22Rv1 (cell line): ENCODE results near the gene SLC12A7.

Experiments
- ZFX ChIP-seq: fragments of 450-650 bp; IDR thresholded peaks from 2 replicates; pipeline ENCODE4 v1.6.1; 2017; ENCODE audit warnings: antibody characterized with exemption, borderline replicate concordance
- TF ChIP-seq, protein P1 (sequence below): fragments of 450-650 bp; IDR thresholded peaks from 2 replicates; pipeline ENCODE4 v1.5.1; 2017; ENCODE audit warnings: mild to moderate bottlenecking

DNA sequence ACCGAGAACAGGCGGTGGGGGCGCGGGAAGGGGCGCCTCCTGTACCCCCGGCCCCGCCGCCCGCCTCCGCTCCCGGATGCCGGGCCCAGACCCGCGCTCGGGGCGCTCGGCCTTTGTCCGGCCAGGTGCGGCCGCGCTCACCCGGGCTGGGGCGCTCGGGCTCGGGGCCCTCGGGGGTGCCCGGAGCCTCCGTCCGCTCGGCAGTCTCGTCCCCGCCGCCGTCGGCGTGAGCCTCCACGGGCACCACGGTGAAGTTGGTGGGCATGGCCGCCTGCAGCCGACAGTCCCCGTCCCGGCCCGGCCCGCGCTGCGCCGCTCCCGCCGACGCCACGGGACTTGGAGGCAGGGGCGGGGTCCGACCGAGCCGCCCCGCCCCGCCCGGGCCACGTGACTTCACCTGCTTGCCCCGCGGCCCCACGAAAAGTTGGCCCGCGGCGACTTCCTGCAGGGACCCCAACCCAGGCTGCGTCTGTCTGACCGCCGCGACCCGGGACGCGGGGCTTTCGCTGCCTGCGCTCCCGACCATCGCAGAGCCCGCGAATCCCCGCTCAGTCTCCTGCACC, at the start of gene SLC12A7:
- TF ChIP-seq, protein P1, sequence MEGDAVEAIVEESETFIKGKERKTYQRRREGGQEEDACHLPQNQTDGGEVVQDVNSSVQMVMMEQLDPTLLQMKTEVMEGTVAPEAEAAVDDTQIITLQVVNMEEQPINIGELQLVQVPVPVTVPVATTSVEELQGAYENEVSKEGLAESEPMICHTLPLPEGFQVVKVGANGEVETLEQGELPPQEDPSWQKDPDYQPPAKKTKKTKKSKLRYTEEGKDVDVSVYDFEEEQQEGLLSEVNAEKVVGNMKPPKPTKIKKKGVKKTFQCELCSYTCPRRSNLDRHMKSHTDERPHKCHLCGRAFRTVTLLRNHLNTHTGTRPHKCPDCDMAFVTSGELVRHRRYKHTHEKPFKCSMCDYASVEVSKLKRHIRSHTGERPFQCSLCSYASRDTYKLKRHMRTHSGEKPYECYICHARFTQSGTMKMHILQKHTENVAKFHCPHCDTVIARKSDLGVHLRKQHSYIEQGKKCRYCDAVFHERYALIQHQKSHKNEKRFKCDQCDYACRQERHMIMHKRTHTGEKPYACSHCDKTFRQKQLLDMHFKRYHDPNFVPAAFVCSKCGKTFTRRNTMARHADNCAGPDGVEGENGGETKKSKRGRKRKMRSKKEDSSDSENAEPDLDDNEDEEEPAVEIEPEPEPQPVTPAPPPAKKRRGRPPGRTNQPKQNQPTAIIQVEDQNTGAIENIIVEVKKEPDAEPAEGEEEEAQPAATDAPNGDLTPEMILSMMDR, result no peak
- TF ChIP-seq ZFX, result no peak
